Measurements from ENCODE around the gene LRRC4.
A peak's percentile ranks its signal among the peaks of the same experiment; 100 is the strongest.

LRRC4 gene

GRCh38 chr7:128059143-128059988 is 28.1 kb upstream of the LRRC4 start:
- peak; percentile 49 for DNase-seq

- DNase-seq: no peak
Observed at GRCh38 chr7:128057909-128058308, 26.7 kb upstream of the LRRC4 start.

GRCh38 chr7:128056901-128057300 is 25.7 kb upstream of the LRRC4 start:
- no peak for DNase-seq

- no peak for DNase-seq
Observed at GRCh38 chr7:128055637-128056036, 24.4 kb upstream of the LRRC4 start.

GRCh38 chr7:128054511-128054910 is 23.3 kb upstream of the LRRC4 start:
- DNase-seq: no peak

- no peak for DNase-seq
Observed at GRCh38 chr7:128053991-128054390, 22.8 kb upstream of the LRRC4 start.

- no peak for DNase-seq
Observed at GRCh38 chr7:128053023-128053422, 21.8 kb upstream of the LRRC4 start.

- no peak for DNase-seq
Observed at GRCh38 chr7:128052404-128052803, 21.2 kb upstream of the LRRC4 start.

- DNase-seq: no peak
Observed at GRCh38 chr7:128045766-128046165, 14.5 kb upstream of the LRRC4 start.

GRCh38 chr7:128045158-128045557 is 13.9 kb upstream of the LRRC4 start:
- DNase-seq: no peak

GRCh38 chr7:128044064-128044463 is 12.8 kb upstream of the LRRC4 start:
- DNase-seq: no peak

GRCh38 chr7:128042012-128042411 is 10.8 kb upstream of the LRRC4 start:
- no peak for DNase-seq

GRCh38 chr7:128041203-128041602 is 10.0 kb upstream of the LRRC4 start:
- no peak for DNase-seq

- DNase-seq: no peak
Observed at GRCh38 chr7:128040205-128040604, 9.0 kb upstream of the LRRC4 start.

GRCh38 chr7:128039544-128039953 is 8.3 kb upstream of the LRRC4 start:
- DNase-seq: no peak

GRCh38 chr7:128037880-128038619 is 6.8 kb upstream of the LRRC4 start:
- no peak for DNase-seq

GRCh38 chr7:128037081-128037480 is 5.8 kb upstream of the LRRC4 start:
- DNase-seq: no peak

- DNase-seq: no peak
Observed at GRCh38 chr7:128036226-128036940, 5.1 kb upstream of the LRRC4 start.

GRCh38 chr7:128035712-128036111 is 4.5 kb upstream of the LRRC4 start:
- no peak for DNase-seq

- DNase-seq: no peak
Observed at GRCh38 chr7:128034825-128035224, 3.6 kb upstream of the LRRC4 start.

- DNase-seq: no peak
Observed at GRCh38 chr7:128033246-128033645, 2.0 kb upstream of the LRRC4 start.

GRCh38 chr7:128032605-128033235 is 1.5 kb upstream of the LRRC4 start:
- DNase-seq: no peak
